Fibroblast of the aortic adventitia (primary cell): ENCODE results near the gene TMEM151B. TPM values are rescaled to one million over a fixed set of nuclear protein-coding genes. Genes with fewer than 3 reads are reported as not detected.

Source experiments
- DNase-seq: peaks from one replicate; pipeline ENCODE4 v3.0.0-alpha.2; 2010; ENCODE audit warnings: low read depth
- H3K4me3 ChIP-seq: 2 replicates; pipeline ENCODE4 v1.5.1; 2011; ENCODE audit warnings: low read depth, mild to moderate bottlenecking, control low read depth, low read length, moderate library complexity
- CTCF ChIP-seq: IDR thresholded peaks from 2 replicates; pipeline ENCODE4 v1.5.1; 2011; ENCODE audit warnings: mild to moderate bottlenecking, low read length, control low read depth, inconsistent platforms; ENCODE audit not compliant: insufficient read depth
- total RNA-seq: library from RNA; depleted of rRNA; stranded (reverse); fragments of >200 nt; gene quantifications from 2 replicates; pipeline ENCODE4 v1.2.3, GENCODE V29; 2012; ENCODE audit warnings: low replicate concordance

The TMEM151B gene
- total RNA-seq, 1 donor: not detected

- no peak for DNase-seq
- no peak for TF ChIP-seq CTCF
- H3K4me3 ChIP-seq: peak overlapping the region; percentile 67
Measured at GRCh38 chr6:44224029-44224964, 46.0 kb upstream of the TMEM151B start.

DNA sequence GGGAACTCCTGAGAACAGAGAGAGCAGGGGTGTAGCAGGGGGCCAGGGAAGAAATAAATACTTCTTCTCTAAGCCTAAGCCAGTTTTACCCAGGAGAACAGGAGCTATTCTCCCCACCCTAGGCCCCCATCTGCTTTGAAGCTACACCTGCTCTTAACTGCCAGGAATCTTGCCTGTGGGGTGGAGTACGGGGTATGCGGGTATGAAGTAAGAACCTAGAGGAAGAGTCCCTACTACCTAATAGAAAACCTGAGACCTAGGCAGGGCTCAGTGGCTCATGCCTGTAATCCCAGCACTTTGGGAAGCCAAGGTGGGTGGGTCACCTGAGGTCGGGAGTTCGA, 45.3 kb upstream of the TMEM151B start:
- DNase-seq: no peak

GRCh38 chr6:44225579-44226325, 44.5 kb upstream of the TMEM151B start:
- no peak overlapping the region for H3K4me3 ChIP-seq
- no peak for DNase-seq
- no peak for TF ChIP-seq CTCF

More for the DNA sequence above, 45.3 kb upstream of the TMEM151B start:
- H3K4me3 ChIP-seq: no peak overlapping the region
- TF ChIP-seq CTCF: no peak

GRCh38 chr6:44226368-44227147, 43.7 kb upstream of the TMEM151B start:
- no peak for DNase-seq
- H3K4me3 ChIP-seq: no peak overlapping the region
- TF ChIP-seq CTCF: no peak

GRCh38 chr6:44227148-44227793, 43.0 kb upstream of the TMEM151B start:
- H3K4me3 ChIP-seq: no peak overlapping the region
- TF ChIP-seq CTCF: no peak
- DNase-seq: no peak

DNA sequence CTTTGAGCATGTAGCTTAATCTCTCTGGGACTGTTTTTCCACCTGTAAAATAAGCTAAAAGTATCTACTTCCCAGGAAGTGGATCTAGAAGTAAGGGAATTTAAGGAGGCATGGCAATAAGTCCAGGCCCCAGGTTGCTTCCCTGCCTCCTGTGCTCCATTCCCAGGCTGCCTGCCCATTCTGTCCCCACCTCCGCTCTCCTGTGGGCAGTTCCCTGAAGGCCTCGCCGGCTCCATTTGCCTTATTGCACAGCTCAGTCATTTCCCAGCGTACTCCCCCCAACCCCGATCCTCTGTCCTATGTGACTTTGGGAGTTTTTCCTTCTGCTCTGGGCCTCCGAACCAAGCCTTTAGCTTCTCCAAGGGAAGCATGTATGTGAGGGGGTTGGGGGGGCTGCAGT, 42.2 kb upstream of the TMEM151B start:
- no peak for TF ChIP-seq CTCF
- DNase-seq: no peak
- no peak overlapping the region for H3K4me3 ChIP-seq
